HepG2 (cell line): ENCODE measurements around the gene PSMA7. TPM values are rescaled to one million over a fixed set of nuclear protein-coding genes. Genes with fewer than 3 reads are reported as not detected.

Source experiments
- AHDC1 ChIP-seq: sonication (generic); formaldehyde crosslinking; IDR thresholded peaks from 2 replicates; pipeline ENCODE4 v1.5.1; 2020; ENCODE audit warnings: mild to moderate bottlenecking, missing genetic modification reagents, borderline replicate concordance
- ATF1 ChIP-seq: IDR thresholded peaks from 2 replicates; pipeline ENCODE4 v1.6.1; 2016; ENCODE audit warnings: mild to moderate bottlenecking, control low read depth
- CCAR2 ChIP-seq: fragments of 200-400 bp; formaldehyde crosslinking; optimal IDR thresholded peaks from 2 replicates; pipeline ENCODE3; 2018; ENCODE audit warnings: low read depth, mild to moderate bottlenecking, low read length, moderate library complexity
- DZIP1 ChIP-seq: sonication (generic); formaldehyde crosslinking; IDR thresholded peaks from 2 replicates; pipeline ENCODE4 v1.5.0; 2020; ENCODE audit warnings: mild to moderate bottlenecking, missing genetic modification reagents
- ETS1 ChIP-seq: sonication (generic); formaldehyde crosslinking; IDR thresholded peaks from 2 replicates; pipeline ENCODE4 v1.4.0; 2020; ENCODE audit warnings: missing genetic modification reagents
- HMG20A ChIP-seq: IDR thresholded peaks from 2 replicates; pipeline ENCODE4 v1.6.1; 2016; ENCODE audit warnings: borderline replicate concordance
- IRX3 ChIP-seq: sonication (generic); formaldehyde crosslinking; IDR thresholded peaks from 2 replicates; pipeline ENCODE4 v1.8.1; 2023; ENCODE audit warnings: mild to moderate bottlenecking, low read depth, missing genetic modification reagents, borderline replicate concordance
- KAT7 ChIP-seq: IDR thresholded peaks from 2 replicates; pipeline ENCODE4 v1.6.1; 2018; ENCODE audit warnings: borderline replicate concordance, missing compliant biosample characterization
- NAIF1 ChIP-seq: sonication (generic); formaldehyde crosslinking; IDR thresholded peaks from 2 replicates; pipeline ENCODE4 v1.5.0; 2020; ENCODE audit warnings: mild to moderate bottlenecking, missing genetic modification reagents, borderline replicate concordance
- NBN ChIP-seq: fragments of 450-650 bp; conservative IDR thresholded peaks from 2 replicates; pipeline ENCODE4 v1.6.1; 2017
- NFE2L1 ChIP-seq: sonication (generic); formaldehyde crosslinking; IDR thresholded peaks from 2 replicates; pipeline ENCODE4 v1.4.0; 2020; ENCODE audit warnings: missing genetic modification reagents, mild to moderate bottlenecking, borderline replicate concordance
- SNAPC5 ChIP-seq: sonication (generic); formaldehyde crosslinking; IDR thresholded peaks from 2 replicates; pipeline ENCODE4 v1.8.1; 2023; ENCODE audit warnings: mild to moderate bottlenecking, missing genetic modification reagents, borderline replicate concordance
- TCF7L2 ChIP-seq: IDR thresholded peaks from 2 replicates; pipeline ENCODE4 v1.6.1; 2011; ENCODE audit warnings: mild to moderate bottlenecking, low read depth, low read length, moderate library complexity
- ZFP36L1 ChIP-seq: sonication (generic); formaldehyde crosslinking; IDR thresholded peaks from 2 replicates; pipeline ENCODE4 v1.8.0; 2022; ENCODE audit warnings: mild to moderate bottlenecking, missing genetic modification reagents, moderate library complexity
- ZHX1 ChIP-seq: sonication (generic); formaldehyde crosslinking; IDR thresholded peaks from 2 replicates; pipeline ENCODE4 v1.8.1; 2022; ENCODE audit warnings: low read depth, mild to moderate bottlenecking, missing genetic modification reagents
- ZKSCAN8 ChIP-seq: IDR thresholded peaks from 2 replicates; pipeline ENCODE4 v1.6.1; 2016; ENCODE audit warnings: borderline replicate concordance, missing genetic modification reagents, missing compliant biosample characterization
- polyA plus RNA-seq, 8 experiments: library from polyadenylated mRNA; depleted of rRNA in 3 of 8; stranded (reverse) in 7 of 8; unstranded in 1 of 8; fragments of >200 nt; fragmentation: Illumina TruSeq in 4 of 8; extraction: Trizol in 4 of 8; gene quantifications; 2 replicates each; pipeline versions ENCODE4 v1.2.1 to v1.2.3, GENCODE V29; 2011 to 2016; ENCODE audit warnings: low read depth in 4 of 8, missing spikeins in 1 of 8, mixed read lengths in 1 of 8; ENCODE audit not compliant: insufficient read depth in 1 of 8
- total RNA-seq, 5 experiments: library from RNA; depleted of rRNA; stranded (reverse); fragments of >200 nt; fragmentation: Illumina TruSeq; extraction: Trizol; gene quantifications; 2 replicates each; pipeline ENCODE4 v1.2.3, GENCODE V29; 2016; ENCODE audit warnings: low read depth in 1 of 5

Gene PSMA7
- total and polyA plus RNA-seq, 2 of the 13 experiments (the other 11 are each of a cell fraction or from before 2014, with no cell fraction given): 531 to 631 TPM

- TF ChIP-seq KAT7 (CRISPR knock-in tag): no peak
- TF ChIP-seq TCF7L2: no peak
- TF ChIP-seq SNAPC5 (CRISPR knock-in tag): no peak
- TF ChIP-seq IRX3 (CRISPR knock-in tag): no peak
- TF ChIP-seq CCAR2: no peak
- TF ChIP-seq ZFP36L1 (CRISPR knock-in tag): no peak
- peak; percentile 6; the same call in 1 of the 2 replicates for TF ChIP-seq ETS1 (CRISPR knock-in tag)
- 0 out of 2 replicates have a peak, but pooled peaks have one; percentile 48 for TF ChIP-seq NFE2L1 (CRISPR knock-in tag)
- no peak for TF ChIP-seq DZIP1 (CRISPR knock-in tag)
- TF ChIP-seq ZHX1 (CRISPR knock-in tag): peak; percentile 1; the same call in 1 of the 2 replicates
- no peak for TF ChIP-seq HMG20A
- no peak for TF ChIP-seq ATF1
- no peak for TF ChIP-seq ZKSCAN8 (CRISPR knock-in tag)
- no peak for TF ChIP-seq NAIF1 (CRISPR knock-in tag)
- TF ChIP-seq NBN: no peak
- no peak for TF ChIP-seq AHDC1
Observed at GRCh38 chr20:62142252-62143080, 728 bp downstream of the PSMA7 start (continued).
